NCI-H2196 treated with DMSO at 0.1 percent for 48 hours (cell line): ENCODE data around the gene PTEN.
A peak's percentile ranks its signal among the peaks of the same experiment; 100 is the strongest.
"Not testable (repeated sequence)": the region's sequence is repeated elsewhere in the genome, so short reads cannot be mapped to it uniquely, and the experiment has no call there.

Experiments used
- DNase-seq: peaks from one replicate; lab custom pipeline; 2025; ENCODE audit not compliant: unreplicated experiment; lab: John Stamatoyannopoulos, UW

The PTEN gene

DNA sequence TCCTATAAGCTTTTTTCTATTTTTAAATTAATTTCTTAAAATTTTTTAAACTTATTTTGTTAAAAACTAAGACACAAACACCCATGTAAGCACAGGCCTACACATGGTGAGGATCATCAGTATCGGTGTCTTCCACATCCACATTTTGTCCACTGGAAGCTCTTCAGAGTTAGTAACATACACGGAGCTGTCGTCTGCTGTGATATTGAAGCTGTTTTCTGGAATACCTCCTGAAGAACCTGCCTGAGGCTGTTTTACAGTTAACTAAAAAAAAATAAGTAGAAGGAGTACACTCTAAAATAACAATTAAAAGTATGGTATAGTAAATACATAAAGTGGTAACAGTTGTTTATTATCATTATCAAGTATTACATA is 17.8 kb upstream of the PTEN start:
- no peak for DNase-seq

DNA sequence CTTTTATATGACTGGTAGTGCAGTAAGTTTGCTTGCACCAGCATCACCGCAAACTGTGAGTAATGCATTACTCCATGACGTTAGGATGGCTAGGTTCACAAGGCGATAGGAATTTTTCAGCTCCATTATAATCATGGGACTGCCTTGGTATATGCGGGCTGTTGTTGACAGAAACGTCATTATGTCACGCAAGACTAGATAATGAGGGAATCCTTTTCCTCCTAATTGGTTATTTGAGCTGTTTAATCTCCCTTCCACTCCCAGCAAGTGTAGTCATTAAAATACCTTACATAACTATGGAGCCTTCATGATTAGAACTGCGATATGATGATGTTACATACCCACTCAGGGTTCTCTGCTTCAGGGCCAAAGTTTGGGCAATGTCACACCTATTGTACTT is 17.4 kb upstream of the PTEN start:
- DNase-seq, result no peak

DNA sequence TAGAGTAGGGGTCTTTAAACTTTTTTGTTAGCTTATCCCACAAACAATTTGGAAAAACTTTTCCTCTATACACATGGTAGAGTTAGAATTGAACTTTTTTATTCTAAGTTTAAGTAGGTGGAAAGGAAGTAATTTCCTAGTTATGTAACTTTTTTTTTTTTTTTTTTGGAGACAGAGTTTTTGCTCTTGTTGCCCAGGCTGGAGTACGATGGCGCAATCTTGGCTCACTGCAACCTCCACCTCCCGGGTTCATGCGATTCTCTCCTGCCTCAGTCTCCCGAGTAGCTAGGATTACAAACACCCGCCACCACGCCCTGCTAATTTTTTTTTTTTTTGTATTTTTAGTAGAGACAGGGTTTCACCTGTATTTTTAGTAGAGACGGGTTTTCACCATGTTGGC is 16.7 kb upstream of the PTEN start:
- DNase-seq, result not testable (repeated sequence)

DNA sequence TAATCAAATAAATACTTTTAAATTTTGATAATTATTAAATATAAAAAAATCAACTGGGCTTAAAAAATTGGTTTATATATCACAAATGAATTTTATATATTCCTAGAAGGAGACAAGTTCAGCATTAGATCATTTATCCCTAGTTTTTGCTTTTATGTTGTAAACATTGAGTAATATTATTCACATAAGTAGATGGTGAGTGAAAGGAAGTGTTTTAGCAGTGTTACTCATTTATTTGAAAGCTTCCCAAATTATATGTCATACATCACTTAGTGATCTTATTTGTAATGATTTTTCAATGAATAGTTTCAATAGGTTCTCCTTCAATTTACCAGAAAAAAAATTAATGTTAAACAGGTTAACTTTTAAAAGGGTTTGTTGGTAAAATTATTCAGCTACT is 15.9 kb upstream of the PTEN start:
- no peak for DNase-seq

DNA sequence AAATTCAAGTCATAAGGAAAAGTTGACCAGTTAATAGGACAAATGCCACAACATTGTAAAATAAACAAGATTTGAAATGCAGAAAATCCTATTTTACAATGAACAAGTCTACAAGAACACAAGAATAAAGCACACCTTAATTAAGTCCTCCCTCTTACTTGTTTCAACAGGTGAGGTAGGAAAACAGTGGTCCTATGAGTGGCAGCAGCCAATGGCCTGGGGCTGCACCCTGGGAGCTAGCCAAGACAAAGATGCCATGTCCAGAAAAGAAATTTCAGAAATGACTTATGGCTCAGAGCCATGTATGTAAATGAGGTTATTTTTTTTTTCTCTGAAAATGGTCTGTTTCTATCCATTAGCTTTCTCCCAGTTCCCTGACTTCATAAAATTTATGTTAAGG is 14.4 kb upstream of the PTEN start:
- no peak for DNase-seq

DNA sequence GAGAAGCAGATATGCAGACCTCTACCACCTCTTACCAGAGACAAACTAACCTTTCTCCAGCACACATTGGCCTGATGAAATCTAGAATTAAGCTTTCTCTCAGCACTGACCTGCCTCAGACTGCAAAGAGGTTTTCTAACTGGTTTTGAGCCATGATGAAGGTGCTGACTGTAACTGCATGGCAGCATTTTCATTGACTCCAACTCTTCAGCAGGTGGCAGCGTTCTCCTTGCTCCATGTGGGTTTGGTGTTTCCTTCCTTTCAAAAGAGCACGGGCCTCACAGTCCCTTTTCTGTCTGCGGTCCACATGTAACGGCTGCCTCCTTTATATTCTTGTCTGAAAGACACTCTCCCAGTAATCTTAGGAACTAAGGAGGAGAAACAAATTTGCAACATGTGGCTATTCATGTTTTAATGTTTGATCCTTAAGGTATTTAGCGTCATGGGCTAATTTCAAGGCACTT is 12.7 kb upstream of the PTEN start:
- DNase-seq, result peak; percentile 8

DNA sequence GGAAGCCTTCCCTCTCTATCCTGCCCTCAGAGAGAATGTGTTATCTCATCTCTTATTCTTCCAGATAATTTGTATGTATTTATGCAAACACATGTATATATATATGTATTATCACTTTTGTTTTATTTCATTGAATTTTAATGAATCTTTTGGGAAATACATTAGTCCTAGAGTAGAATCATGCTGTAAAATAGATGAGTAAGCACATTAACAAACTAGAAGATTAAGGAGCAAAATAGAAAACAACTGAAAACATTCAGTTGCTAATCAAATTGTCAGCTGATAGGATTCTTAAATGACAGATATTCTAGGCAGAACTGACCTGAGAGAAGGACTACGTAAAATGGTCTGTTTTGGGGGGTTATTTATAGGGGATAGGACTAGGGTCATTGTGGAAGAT is 11.3 kb upstream of the PTEN start:
- DNase-seq, result no peak

DNA sequence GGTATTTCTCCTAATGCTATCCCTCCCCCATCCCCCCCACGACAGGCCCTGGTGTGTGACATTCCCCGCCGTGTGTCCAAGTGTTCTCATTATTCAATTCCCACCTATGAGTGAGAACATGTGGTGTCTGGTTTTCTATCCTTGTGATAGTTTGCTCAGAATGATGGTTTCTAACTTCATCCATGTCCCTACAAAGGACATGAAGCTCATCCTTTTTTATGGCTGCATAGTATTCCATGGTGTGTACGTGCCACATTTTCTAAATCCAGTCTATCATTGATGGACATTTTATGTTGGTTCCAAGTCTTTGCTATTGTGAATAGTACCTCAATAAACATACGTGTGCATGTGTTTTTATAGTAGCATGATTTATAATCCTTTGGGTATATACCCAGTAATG is 8.2 kb upstream of the PTEN start:
- DNase-seq, result not testable (repeated sequence)

DNA sequence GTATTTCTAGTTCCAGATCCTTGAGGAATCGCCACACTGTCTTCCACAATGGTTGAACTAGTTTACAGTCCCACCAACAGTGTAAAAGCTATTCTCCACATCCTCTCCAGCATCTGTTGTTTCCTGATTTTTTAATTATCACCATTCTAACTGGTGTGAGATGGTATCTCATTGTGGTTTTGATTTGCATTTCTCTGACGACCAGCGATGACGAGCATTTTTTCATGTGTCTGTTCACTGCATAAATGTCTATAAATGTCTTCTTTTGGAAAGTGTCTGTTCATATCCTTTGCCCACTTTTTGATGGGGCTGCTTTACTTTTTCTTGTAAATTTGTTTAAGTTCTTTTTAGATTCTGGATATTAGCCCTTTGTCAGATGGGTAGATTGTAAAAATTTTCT is 7.8 kb upstream of the PTEN start:
- not testable (repeated sequence) for DNase-seq

DNA sequence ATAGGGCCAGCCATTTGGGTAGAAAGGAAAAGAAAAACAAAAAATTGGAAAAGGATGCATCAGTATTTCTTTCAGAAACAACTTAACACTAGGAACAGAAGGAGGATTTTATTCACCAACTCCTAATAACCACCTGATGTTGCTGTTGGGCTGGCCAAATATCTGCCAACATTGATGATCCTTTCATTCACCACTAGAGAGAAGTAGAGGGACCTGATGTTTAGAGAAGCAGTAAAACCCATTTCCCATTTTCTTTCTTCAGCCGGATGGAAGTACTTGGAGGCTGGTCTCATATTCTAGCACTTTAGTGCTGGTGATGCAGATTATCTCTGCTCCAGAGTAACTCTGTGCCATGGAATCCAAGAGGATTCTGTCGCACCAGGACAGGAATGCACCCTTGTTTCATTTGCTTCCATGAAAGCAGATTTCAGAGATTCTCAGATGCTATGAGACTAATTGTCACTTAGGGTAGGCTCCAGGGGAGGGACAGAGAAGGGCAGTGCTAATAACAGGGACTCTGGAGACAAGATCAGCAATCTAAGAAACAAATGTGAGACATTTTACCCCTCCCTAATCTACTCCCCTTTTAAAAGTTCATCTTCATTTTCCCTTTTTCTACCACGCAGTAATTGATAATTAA is 3.1 kb upstream of the PTEN start:
- peak; percentile 36 for DNase-seq

DNA sequence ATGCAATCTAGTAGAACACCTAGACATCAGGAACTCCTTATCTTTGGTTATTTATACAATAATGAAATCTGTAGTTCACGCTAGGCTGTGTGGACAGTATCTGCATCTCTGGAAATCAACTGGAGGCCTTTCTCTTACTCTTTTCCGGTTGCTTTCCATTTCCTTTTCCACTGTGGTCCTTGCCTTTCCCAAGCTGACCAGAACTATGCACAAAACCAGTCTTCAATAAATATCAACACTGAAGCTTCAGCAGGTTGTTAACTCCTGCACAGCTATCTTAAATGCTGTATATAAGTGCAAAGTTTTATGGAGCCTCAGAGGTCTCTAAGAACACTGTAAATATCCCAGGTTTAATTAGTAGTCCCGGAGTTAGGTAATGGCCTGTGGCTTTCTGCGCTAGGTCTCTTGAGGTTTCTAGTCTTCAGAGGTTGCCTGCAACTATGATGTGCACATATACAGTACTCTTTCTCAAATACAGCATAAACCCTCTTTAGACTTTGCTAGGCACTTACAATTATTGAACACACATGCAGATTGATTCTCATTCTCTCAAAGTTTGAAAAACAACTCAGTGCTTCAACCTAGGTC is 2.5 kb upstream of the PTEN start:
- DNase-seq, result no peak

DNA sequence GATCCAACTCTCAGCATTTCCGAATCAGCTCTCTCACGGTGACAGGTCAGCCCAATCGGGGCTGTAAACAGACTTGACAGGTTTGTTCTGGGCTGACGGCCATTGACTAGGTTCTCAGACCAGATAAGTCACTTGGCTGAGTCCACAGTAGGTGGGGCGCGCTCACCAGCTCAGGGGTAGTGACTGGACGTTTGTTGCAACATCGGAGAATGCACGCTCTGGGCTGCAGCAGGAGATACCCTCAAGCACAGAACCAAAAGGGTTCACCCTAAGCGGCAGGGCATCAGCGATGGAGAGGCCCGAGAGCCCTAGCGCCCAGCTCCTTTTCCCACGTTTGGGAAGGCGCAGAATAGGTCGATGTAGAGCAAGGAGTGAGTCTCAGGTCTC is 1.9 kb upstream of the PTEN start:
- no peak for DNase-seq

DNA sequence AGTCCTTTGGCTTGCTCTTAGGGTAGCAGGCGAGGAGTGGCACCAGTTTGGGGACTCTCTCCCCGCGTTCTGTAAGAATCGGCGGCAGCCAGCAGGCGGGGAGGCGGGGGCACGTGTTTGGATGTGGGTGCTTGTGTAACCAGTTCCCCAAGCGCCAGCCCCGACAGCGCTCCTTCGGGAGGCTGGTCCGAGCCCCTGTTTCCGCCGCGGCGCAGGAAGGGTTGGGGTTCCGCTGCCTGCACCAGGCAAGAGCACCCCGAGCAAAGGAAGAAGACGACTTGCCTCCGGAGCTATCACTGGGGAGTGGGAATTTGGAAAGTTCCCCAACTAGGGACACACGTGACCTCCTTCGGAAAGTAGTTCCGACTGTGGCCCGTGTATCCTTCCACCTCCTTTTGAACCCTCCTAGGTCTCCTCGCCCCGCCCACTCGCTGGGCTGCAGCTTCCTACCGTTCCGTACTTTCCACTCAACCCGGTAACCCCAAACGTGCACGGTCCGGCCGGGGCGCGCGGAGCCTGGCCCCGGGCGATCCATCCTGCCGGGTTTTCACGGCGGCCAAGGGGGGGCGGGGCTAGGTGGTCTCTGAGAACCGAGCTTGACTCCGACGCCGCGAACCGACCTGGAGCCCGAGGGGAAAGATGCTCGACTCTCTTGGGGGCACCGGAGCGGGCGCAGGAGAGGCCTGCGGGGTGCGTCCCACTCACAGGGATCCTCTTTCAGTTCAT is 1.3 kb upstream of the PTEN start:
- no peak for DNase-seq

DNA sequence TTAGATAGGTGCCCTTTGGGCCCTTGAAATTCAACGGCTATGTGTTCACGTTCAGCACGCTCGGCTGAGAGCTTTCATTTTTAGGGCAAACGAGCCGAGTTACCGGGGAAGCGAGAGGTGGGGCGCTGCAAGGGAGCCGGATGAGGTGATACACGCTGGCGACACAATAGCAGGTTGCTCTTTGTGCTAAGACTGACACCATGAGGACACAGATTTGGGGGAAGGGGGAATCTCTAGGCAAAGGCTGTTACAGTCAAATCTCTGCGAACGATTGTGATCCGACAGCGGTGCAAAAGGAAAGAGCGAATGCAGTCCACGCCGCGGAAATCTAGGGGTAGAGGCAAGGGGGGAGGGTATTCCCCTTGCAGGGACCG is 759 bp upstream of the PTEN start:
- no peak for DNase-seq

DNA sequence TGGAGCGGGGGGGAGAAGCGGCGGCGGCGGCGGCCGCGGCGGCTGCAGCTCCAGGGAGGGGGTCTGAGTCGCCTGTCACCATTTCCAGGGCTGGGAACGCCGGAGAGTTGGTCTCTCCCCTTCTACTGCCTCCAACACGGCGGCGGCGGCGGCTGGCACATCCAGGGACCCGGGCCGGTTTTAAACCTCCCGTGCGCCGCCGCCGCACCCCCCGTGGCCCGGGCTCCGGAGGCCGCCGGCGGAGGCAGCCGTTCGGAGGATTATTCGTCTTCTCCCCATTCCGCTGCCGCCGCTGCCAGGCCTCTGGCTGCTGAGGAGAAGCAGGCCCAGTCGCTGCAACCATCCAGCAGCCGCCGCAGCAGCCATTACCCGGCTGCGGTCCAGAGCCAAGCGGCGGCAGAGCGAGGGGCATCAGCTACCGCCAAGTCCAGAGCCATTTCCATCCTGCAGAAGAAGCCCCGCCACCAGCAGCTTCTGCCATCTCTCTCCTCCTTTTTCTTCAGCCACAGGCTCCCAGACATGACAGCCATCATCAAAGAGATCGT is 598 bp downstream of the PTEN start:
- DNase-seq, result not testable (repeated sequence)

DNA sequence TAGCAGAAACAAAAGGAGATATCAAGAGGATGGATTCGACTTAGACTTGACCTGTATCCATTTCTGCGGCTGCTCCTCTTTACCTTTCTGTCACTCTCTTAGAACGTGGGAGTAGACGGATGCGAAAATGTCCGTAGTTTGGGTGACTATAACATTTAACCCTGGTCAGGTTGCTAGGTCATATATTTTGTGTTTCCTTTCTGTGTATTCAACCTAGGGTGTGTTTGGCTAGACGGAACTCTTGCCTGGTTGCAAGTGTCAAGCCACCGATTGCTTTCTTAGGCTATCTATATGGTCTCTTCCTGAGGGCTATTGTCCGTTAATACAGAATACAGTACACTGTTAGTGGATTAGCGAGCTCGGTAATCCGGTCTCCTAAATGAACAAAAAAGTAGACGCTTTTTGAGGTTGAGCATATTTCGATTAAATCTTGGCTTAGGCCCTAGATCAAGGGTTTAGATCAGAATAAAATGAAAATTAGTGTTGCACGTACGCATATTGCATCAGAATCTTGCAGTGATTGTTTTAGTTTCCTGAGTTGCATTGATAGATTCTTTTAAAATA is 1.2 kb downstream of the PTEN start:
- no peak for DNase-seq

DNA sequence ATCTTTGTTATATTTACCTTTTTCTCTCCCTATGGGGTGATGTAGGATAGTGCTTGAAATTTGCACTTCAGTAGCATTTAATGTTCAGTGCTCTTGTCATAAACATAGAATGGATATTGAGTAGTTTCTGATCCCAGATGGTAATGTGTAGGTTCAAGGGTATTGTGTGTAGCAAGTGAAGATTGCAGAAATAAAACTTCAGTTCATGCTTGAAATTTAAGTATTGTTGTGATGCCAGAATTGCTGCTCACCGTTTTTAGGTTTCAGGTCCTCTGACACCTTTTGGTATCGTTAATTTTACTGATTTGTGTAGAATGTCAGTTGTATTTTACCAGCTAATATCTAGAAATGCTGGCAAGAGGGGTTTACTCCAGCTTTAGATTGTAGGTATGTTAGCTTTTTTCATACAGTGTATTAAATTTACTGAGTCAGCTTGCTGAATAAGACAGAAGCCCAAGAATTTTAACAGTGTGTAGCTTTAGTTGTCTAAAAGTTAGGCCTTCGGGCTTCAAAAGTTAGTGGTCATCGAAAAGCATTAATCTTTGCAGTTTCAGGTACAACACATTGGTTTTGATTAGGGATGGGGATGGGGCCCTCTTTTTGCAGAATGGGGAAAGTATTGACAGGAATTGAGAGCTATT is 1.9 kb downstream of the PTEN start:
- no peak for DNase-seq

DNA sequence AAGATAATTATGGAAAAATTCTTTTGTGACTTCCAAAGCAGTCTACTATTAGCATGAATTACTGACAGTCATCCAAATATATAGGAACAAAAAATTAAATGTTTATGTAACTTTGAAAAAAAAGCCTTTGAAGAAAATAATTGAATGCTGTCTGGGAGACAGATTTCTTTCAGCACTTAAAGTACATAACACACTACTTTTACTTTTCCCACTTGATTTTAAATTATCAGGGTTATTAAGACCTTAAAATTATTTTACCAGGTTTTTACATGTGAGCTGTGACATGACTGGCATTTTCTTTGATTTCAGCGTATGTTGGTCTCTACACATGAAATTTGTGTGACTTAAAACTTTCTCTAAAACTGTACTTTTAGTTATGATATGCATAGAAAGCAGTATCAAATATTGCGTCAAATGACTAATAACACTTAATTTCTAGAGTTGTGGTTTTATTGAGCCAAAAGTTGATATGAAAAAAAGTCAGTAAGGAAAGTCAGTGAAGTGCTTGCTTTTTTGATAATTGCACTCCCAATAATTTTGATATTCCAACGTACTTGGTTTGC is 3.1 kb downstream of the PTEN start:
- no peak for DNase-seq

DNA sequence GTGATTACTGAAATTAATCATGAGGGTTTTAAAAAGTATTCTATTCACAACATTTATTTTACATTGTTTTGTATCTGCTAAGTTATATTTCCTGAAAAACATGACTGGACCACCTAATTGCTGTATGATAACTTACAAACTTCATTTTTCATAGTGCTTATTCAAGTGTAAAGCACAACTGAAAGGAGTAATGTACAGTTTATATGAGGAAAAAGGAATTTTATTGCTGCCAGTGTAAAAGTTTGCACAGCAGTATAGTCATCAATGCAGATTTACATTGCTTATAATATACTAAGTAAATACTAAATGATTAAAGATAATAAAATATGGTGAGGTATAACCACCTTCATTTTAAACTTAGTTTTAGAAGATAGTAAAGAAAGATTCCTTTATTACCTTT is 4.0 kb downstream of the PTEN start:
- no peak for DNase-seq

DNA sequence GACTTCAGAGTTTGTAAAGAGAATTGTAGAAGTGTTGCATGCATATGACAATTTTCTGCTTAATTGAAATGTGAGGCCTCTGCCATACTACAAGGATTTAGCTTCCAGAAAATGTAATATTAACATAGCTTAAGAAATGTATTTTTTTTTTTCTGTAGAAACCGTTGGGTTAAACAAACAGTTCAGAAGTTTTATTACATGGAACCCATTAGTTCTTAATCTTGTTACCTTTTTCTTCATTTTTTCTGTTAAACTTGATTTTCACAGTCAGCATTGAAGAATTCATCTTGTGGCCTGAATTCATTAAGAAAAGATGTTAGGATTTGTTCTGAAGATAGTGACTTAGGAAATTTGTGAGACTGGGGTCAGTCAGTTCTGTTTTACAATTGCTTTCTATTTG is 4.9 kb downstream of the PTEN start:
- no peak for DNase-seq

DNA sequence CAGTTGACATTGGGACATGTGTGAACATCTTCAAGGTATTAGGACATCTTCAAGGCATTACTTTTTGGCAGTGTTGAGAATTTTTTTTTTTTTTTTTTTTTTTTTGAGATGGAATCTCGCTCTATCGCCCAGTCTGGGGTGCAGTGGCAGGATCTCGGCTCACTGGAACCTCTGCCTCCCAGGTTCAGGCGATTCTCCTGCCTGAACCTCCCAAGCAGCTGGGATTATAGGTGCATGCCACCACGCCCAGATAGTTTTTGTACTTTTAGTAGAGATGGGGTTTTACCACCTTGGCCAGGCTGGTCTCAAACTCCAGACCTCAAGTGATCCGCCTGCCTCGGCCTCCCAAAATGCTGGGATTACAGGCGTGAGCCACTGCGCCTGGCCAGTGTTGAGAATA is 5.7 kb downstream of the PTEN start:
- DNase-seq, result not testable (repeated sequence)
